NB4 (cell line): ENCODE data around the gene LILRA2.
"Not testable (repeated sequence)": the region's sequence is repeated elsewhere in the genome, so short reads cannot be mapped to it uniquely, and the experiment has no call there.

ENCODE experiments used
- DNase-seq: peaks from one replicate; pipeline ENCODE4 v3.0.0; 2010; ENCODE audit warnings: low read depth
- H3K4me3 ChIP-seq: one replicate; pipeline ENCODE4 v1.5.1; 2011; ENCODE audit warnings: mild to moderate bottlenecking, low read depth, low read length, moderate library complexity
- MYC ChIP-seq: IDR thresholded peaks from 2 replicates; pipeline ENCODE4 v1.6.1; 2011; ENCODE audit warnings: low read depth, low read length
- POLR2A ChIP-seq: IDR thresholded peaks from 2 replicates; pipeline ENCODE4 v1.6.1; 2011; ENCODE audit warnings: mild to moderate bottlenecking; ENCODE audit not compliant: insufficient read length; ENCODE audit errors: extremely low read depth
- TF ChIP-seq, protein P1 (sequence below): IDR thresholded peaks from 2 replicates; pipeline ENCODE4 v1.6.1; 2011; ENCODE audit warnings: low read depth, low read length
- TF ChIP-seq, protein P2 (sequence below): IDR thresholded peaks from one replicate; pipeline ENCODE4 v1.5.1; 2012; ENCODE audit warnings: low read depth, low read length

Gene LILRA2

DNA sequence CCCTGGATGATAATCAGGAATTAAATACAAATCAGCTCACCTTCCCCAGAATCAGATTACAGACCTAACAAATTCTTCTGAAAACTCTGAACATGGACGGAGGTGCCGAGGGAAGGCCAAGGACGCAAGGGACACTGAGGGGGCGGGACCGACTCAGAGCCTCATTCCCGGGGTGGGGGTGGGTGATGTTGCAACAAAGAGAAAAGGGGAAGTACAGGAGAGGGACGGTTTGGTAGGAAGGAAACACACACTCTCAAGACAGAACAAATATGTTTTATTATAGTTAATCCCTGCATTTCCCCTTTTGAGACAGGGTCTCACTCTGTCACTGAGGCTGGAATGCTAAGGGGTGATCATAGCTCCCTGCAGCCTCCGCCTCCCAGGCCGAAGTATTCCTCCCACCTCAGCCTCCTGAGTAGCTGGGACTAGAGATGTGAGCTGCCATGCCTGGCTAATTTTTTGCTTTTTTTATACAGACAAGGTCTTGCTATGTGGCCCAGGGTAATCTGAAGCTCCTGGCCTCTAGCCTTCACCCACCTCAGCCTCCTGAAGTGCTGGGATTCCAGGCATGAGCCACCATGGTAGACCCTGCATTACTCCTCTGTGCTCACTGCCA, 786 bp upstream of the LILRA2 start:
- TF ChIP-seq, protein P1, sequence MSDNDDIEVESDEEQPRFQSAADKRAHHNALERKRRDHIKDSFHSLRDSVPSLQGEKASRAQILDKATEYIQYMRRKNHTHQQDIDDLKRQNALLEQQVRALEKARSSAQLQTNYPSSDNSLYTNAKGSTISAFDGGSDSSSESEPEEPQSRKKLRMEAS, result 0 out of 2 replicates have a peak, but pooled peaks have one; percentile 19
- no peak for TF ChIP-seq MYC
- peak overlapping the region; percentile 40 for H3K4me3 ChIP-seq
- peak; percentile 90 for DNase-seq

DNA sequence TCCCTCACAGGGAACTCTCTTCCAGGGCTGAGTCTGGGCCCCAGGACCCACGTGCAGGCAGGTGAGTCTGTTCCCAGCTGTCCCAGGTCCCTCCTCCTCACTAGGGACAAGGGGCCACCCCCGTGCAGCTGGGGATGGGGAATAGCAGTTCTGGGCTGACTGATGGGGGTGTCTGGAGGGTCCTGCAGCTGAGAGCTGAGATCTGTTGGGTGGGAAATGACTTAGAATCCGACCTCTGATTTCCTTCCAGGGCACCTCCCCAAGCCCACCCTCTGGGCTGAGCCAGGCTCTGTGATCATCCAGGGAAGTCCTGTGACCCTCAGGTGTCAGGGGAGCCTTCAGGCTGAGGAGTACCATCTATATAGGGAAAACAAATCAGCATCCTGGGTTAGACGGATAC, 461 bp downstream of the LILRA2 start:
- TF ChIP-seq, protein P2, sequence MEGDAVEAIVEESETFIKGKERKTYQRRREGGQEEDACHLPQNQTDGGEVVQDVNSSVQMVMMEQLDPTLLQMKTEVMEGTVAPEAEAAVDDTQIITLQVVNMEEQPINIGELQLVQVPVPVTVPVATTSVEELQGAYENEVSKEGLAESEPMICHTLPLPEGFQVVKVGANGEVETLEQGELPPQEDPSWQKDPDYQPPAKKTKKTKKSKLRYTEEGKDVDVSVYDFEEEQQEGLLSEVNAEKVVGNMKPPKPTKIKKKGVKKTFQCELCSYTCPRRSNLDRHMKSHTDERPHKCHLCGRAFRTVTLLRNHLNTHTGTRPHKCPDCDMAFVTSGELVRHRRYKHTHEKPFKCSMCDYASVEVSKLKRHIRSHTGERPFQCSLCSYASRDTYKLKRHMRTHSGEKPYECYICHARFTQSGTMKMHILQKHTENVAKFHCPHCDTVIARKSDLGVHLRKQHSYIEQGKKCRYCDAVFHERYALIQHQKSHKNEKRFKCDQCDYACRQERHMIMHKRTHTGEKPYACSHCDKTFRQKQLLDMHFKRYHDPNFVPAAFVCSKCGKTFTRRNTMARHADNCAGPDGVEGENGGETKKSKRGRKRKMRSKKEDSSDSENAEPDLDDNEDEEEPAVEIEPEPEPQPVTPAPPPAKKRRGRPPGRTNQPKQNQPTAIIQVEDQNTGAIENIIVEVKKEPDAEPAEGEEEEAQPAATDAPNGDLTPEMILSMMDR, result no peak
- no peak for TF ChIP-seq MYC
- TF ChIP-seq, protein P1, result no peak
- no peak for TF ChIP-seq POLR2A
- peak overlapping the region; percentile 40 for H3K4me3 ChIP-seq
- no peak for DNase-seq

DNA sequence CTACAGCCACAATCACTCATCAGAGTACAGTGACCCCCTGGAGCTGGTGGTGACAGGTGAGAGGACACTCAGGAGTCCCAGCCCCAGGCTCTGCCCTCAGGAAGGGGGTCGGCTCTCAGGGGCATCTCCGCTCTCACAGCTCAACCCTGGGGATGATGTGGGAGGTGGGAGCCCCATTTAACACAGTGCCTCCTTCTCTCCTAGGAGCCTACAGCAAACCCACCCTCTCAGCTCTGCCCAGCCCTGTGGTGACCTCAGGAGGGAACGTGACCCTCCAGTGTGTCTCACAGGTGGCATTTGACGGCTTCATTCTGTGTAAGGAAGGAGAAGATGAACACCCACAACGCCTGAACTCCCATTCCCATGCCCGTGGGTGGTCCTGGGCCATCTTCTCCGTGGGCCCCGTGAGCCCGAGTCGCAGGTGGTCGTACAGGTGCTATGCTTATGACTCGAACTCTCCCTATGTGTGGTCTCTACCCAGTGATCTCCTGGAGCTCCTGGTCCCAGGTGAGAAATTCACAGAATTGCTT, 1.0 kb downstream of the LILRA2 start:
- no peak for DNase-seq
- no peak overlapping the region for H3K4me3 ChIP-seq
- no peak for TF ChIP-seq MYC
- TF ChIP-seq, protein P1, result no peak
- TF ChIP-seq, protein P2, result no peak
- TF ChIP-seq POLR2A, result no peak

DNA sequence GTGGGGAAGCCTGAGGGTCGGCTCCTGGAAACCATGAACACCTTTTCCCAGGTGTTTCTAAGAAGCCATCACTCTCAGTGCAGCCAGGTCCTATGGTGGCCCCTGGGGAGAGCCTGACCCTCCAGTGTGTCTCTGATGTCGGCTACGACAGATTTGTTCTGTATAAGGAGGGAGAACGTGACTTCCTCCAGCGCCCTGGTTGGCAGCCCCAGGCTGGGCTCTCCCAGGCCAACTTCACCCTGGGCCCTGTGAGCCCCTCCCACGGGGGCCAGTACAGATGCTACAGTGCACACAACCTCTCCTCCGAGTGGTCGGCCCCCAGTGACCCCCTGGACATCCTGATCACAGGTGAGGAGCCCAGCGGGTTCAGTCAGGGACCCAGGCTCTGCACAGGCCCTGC, 1.6 kb downstream of the LILRA2 start:
- not testable (repeated sequence) for H3K4me3 ChIP-seq, DNase-seq

DNA sequence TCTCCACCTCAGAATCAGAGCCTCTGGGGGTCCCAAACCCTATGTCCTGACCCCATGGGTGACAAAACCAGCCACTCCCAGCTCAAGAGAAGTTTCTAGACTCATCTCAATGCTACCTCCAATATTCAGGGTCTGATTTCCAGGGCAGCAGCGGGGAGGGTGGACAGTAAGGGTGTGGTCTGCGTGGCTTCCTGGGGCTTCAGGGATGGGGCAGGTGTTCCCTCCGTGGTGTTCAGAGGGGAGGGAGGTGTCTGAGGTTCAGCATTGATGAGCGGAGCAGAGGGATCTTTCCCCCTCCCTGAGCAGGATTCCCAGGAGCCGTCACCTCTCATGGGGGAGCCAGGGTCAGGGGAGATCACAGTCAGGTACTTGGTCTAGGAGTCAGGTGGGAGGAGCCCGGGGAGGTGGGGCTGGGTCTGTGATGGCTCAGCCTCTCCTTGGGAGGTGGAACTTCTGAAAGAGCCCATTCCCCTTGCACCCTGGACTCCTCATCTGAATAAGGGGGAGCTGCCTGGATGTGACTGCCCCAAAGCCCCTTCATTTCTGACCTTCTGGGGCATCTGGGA, 2.9 kb downstream of the LILRA2 start:
- TF ChIP-seq, protein P2, result no peak
- TF ChIP-seq, protein P1, result no peak
- no peak for DNase-seq

DNA sequence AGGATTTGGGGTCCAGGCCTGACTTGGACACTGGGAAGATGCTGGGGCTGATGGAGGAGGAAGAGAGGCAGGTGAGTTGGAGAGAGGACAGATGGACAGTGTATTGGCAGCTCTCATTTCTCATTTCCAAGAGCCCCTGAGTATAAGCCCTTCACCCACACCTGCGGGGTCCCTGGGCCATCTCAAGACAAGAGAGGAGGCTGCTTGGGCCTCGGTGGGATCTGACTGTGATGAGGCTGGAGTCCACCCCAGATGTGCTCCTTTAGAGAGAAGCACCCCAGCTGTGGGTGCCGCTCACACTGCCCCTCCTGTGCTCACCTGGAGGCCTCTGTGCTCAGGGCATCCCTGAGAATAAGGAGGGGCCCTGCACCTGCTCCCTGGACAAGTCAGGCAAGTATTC, 3.7 kb downstream of the LILRA2 start:
- TF ChIP-seq, protein P1, result no peak
- TF ChIP-seq POLR2A, result no peak
- TF ChIP-seq, protein P2, result no peak
- TF ChIP-seq MYC, result no peak
- no peak overlapping the region for H3K4me3 ChIP-seq
- DNase-seq, result no peak

More for the DNA sequence above, 2.9 kb downstream of the LILRA2 start:
- no peak overlapping the region for H3K4me3 ChIP-seq

DNA sequence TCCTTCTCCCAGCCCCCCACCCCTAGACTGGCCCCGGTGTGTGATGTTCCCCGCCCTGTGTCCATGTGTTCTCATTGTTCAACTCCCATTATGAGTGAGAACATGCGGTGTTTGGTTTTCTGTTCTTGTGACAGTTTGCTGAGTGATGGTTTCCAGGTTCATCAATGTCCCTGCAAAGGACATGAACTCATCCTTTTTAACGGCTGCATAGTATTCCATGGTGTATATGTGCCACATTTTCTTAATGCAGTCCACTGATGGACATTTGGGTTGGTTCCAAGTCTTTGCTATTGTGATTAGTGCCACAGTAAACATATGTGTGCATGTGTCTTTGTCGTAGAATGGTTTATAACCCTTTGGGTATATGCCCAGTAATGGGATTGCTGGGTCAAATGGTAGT, 4.7 kb downstream of the LILRA2 start:
- not testable (repeated sequence) for H3K4me3 ChIP-seq, DNase-seq
